Stomach (tissue), 4 donors: ENCODE measurements around the gene NXPH2.

Source experiments
- CTCF ChIP-seq, 7 experiments: fragments of 450-650 bp in 4 of 7; fragments of 200-600 bp in 3 of 7; sonication (generic) in 3 of 7; IDR thresholded peaks; one replicate each; pipeline ENCODE4 v1.5.1; 2016 to 2019; ENCODE audit warnings: antibody characterized with exemption in 7 of 7, control low read depth in 2 of 7, mild to moderate bottlenecking in 1 of 7
- EP300 ChIP-seq: sonication (generic); formaldehyde crosslinking; IDR thresholded peaks from one replicate; pipeline ENCODE4 v1.6.1; 2017; ENCODE audit warnings: antibody characterized with exemption
- POLR2A ChIP-seq, 4 donors: fragments of 450-650 bp; IDR thresholded peaks; one replicate each; pipeline ENCODE4 v1.6.1; 2016; ENCODE audit warnings: antibody characterized with exemption in 4 of 4, control low read depth in 2 of 4, mild to moderate bottlenecking in 1 of 4, moderate library complexity in 1 of 4
- POLR2AphosphoS5 ChIP-seq, 3 donors: sonication (generic); formaldehyde crosslinking; IDR thresholded peaks; one replicate each; pipeline ENCODE4 v1.6.1; 2016; ENCODE audit warnings: antibody characterized with exemption in 3 of 3

- TF ChIP-seq CTCF (IDR thresholded peaks at IDR 0.05) (no peak), EP300 (no peak), POLR2A (IDR thresholded peaks at IDR 0.05) (no peak), POLR2AphosphoS5 (IDR thresholded peaks at IDR 0.05) (no peak)
These were observed 121.8 kb downstream of the NXPH2 start for GRCh38 chr2:138658187-138658894.
